Small intestine (tissue), 16 donors: Measurements from ENCODE around the gene RBM46. TPM values are rescaled to one million over a fixed set of nuclear protein-coding genes. Genes with fewer than 3 reads are reported as not detected.

ENCODE experiments used
- DNase-seq, 2 donors: peaks; one replicate each; pipeline versions ENCODE4 v3.0.0 to v3.0.0-alpha.2; 2013
- FAIRE-seq: peaks from 2 replicates; lab custom pipeline; 2012; peaks lifted over from hg19 to GRCh38; lab: Jason Lieb, UNC
- H3K27ac ChIP-seq, 3 donors: one replicate each; pipeline ENCODE4 v1.5.1; 2013; ENCODE audit warnings: low read length in 2 of 3, mild to moderate bottlenecking in 2 of 3, control low read depth in 1 of 3, inconsistent platforms in 1 of 3, low read depth in 1 of 3, moderate library complexity in 1 of 3
- H3K27me3 ChIP-seq, 3 donors: one replicate each; pipeline ENCODE4 v1.6.1; 2013; ENCODE audit warnings: low read length in 3 of 3, inconsistent platforms in 1 of 3; ENCODE audit not compliant: control insufficient read depth in 3 of 3, insufficient read depth in 3 of 3
- H3K36me3 ChIP-seq, 3 donors: one replicate each; pipeline ENCODE4 v1.6.1; 2013; ENCODE audit warnings: low read length in 3 of 3, inconsistent platforms in 1 of 3, low read depth in 1 of 3, mild to moderate bottlenecking in 1 of 3, moderate library complexity in 1 of 3; ENCODE audit not compliant: control insufficient read depth in 3 of 3, insufficient read depth in 2 of 3
- H3K4me1 ChIP-seq, 3 donors: one replicate each; pipeline ENCODE4 v1.6.1; 2013; ENCODE audit warnings: low read length in 2 of 3, inconsistent platforms in 1 of 3, low read depth in 1 of 3, mild to moderate bottlenecking in 1 of 3, moderate library complexity in 1 of 3; ENCODE audit not compliant: control insufficient read depth in 3 of 3, insufficient read depth in 2 of 3
- H3K4me3 ChIP-seq, 3 donors: one replicate each; pipeline ENCODE4 v1.5.1; 2013; ENCODE audit warnings: low read length in 3 of 3, control low read depth in 1 of 3, inconsistent platforms in 1 of 3, low read depth in 1 of 3, mild to moderate bottlenecking in 1 of 3, moderate library complexity in 1 of 3
- H3K9me3 ChIP-seq, 2 donors: one replicate each; pipeline ENCODE4 v1.6.1; 2013; ENCODE audit warnings: low read depth in 1 of 2, low read length in 1 of 2; ENCODE audit not compliant: control insufficient read depth in 2 of 2, insufficient read depth in 1 of 2
- WGBS, 3 donors: extraction: QIAGEN DNeasy Blood & Tissue Kit; methylation state at CpG; one replicate each; pipeline ENCODE4 v1.1.7; 2013; 5-methylcytosine and 5-hydroxymethylcytosine counted together
- long read RNA-seq, 10 donors: transcript quantifications; one replicate each; lab custom pipeline, GENCODE V29; 2026
- polyA plus RNA-seq, 4 donors: library from polyadenylated mRNA; stranded (reverse) in 3 of 4; unstranded in 1 of 4; fragments of 200-250 nt in 3 of 4; fragments of 120-200 nt in 1 of 4; gene quantifications; one replicate each; pipeline versions ENCODE4 v1.2.1 to v1.2.3, GENCODE V29; 2013
- donor health status: healthy with polysubstance abuse.
- donor health status: control.
- donor health status: control.
- donor health status: Bipolar disorder and iron deficiency.
- donor health status: healthy.

The RBM46 gene, protein sequence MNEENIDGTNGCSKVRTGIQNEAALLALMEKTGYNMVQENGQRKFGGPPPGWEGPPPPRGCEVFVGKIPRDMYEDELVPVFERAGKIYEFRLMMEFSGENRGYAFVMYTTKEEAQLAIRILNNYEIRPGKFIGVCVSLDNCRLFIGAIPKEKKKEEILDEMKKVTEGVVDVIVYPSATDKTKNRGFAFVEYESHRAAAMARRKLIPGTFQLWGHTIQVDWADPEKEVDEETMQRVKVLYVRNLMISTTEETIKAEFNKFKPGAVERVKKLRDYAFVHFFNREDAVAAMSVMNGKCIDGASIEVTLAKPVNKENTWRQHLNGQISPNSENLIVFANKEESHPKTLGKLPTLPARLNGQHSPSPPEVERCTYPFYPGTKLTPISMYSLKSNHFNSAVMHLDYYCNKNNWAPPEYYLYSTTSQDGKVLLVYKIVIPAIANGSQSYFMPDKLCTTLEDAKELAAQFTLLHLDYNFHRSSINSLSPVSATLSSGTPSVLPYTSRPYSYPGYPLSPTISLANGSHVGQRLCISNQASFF
- polyA plus RNA-seq, result under 1 TPM in 2 of 4 donors, not detected in 2; 0.01 to 0.07 TPM
- long read RNA-seq, donor 1, result 0 reads
- long read RNA-seq, donor 2, result 0 reads
- long read RNA-seq, donor 3, result 0 reads
- long read RNA-seq, donor 4, result 0 reads
- long read RNA-seq, donor 5, result 0 reads
- long read RNA-seq, donor 6, result 0 reads
- long read RNA-seq, donor 7, result 0 reads
- long read RNA-seq, donor 8, result 0 reads
- long read RNA-seq, donor 9, result 0 reads
- long read RNA-seq, donor 10, result 0 reads

DNA sequence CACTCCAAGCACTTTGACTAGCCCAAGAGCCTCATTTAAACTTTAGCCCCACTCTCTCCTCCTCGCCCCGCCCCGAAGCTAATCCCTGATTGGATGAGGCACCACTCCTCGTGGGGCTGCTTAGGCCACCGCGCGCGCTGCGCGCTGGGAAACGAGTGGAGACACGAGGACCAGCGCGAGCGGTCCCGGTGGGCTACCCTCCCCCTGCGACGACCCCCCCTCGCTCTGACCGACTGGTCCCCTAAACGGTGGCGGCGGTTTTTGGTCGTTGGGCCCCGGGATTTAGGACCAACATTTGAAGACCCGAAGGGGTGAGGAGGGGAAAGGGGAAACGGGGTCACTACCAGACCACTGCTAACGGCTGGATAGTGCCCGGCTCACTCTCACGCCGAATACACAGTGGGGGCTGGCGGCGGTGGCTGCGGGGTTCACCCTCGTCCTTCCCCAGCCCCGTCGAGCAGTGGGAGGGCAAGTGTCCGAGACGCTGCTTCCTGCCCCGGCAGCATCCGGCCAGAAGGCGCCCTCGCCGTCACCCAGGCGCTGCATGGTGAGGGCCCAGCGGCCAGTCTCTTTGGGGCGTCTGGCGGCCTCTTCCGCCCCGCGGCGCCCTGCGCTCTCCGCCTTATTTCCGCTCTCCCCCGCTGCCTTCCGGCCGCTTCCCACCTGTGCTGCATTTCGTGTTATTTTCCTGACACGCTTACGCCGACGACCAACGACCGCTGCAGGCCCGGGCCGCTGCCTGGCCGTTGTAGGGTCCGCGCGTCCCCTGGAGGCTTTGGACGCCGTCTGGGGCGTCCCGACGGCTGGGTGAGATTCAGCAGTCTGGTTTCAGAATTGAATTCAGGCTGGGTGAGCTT, at the start of gene RBM46:
Gene RBM46 (plus strand): TSS at position 147 of the 857 bp plus-strand sequence. CDS start 15,481 bp downstream, outside the sequence.
- no peak within 1 kb of the TSS for H3K27ac ChIP-seq
- DNase-seq, result no peak
- no peak within 1 kb of the TSS for H3K4me3 ChIP-seq
- peaks cover 0 to 8% (median 0%) of the 10 kb centered on the region in 3 donors for H3K27me3 ChIP-seq
- no peak for FAIRE-seq
- H3K36me3 ChIP-seq, result no peaks in the 10 kb centered on the region
- H3K4me1 ChIP-seq, result no peaks in the 10 kb centered on the region
- H3K9me3 ChIP-seq, result no peaks in the 10 kb centered on the region
- 74 to 89% (median 81%) methylated on average over 72 to 76 of the region's 76 CpGs for WGBS, 3 donors

DNA sequence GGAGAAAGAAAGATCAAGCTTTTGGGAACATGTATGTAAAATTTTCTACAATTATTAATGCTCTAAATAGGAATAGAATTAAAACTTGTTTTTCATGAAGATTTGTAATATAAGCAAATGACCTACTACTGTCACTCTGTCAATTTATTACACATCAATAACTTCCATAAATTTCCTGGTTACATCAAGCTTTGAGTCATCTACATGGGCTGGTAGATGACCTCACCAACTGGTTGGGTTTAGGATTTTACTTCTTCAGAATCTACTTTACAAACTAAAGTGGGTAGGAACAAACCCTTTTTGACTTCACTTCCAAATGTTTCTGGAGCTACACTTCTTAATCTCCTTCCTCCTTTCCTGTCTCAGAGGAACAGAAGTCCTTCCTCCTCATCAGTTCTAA, 49.3 kb upstream of the RBM46 start:
- Histone ChIP-seq H3K27me3 (no peaks in the 10 kb centered on the region), H3K9me3 (no peaks in the 10 kb centered on the region), H3K36me3 (no peaks in the 10 kb centered on the region), H3K4me3 (no peak overlapping the region), H3K4me1 (no peaks in the 10 kb centered on the region), H3K27ac (no peak overlapping the region)
- FAIRE-seq (no peak), DNase-seq (no peak)

GRCh38 chr4:154732669-154733068, 48.4 kb upstream of the RBM46 start:
- H3K9me3 ChIP-seq, result no peaks in the 10 kb centered on the region
- DNase-seq, result no peak
- H3K4me3 ChIP-seq, result no peak overlapping the region
- WGBS, 3 donors, result 81 to 84% (median 82%) methylated on average over 4 of the region's 4 CpGs
- no peaks in the 10 kb centered on the region for H3K27me3 ChIP-seq
- H3K27ac ChIP-seq, result no peak overlapping the region
- FAIRE-seq, result no peak
- H3K4me1 ChIP-seq, result no peaks in the 10 kb centered on the region
- no peaks in the 10 kb centered on the region for H3K36me3 ChIP-seq

- WGBS, 3 donors, result 40 to 89% (median 79%) methylated on average over 1 of the region's 1 CpG
- H3K9me3 ChIP-seq, result no peaks in the 10 kb centered on the region
- FAIRE-seq, result no peak
Observed at GRCh38 chr4:154736770-154737169, 44.3 kb upstream of the RBM46 start.

GRCh38 chr4:154738426-154738825, 42.6 kb upstream of the RBM46 start:
- WGBS, 3 donors, result 21 to 29% (median 25%) methylated on average over 2 of the region's 2 CpGs
- no peaks in the 10 kb centered on the region for H3K9me3 ChIP-seq
- no peaks in the 10 kb centered on the region for H3K36me3 ChIP-seq
- no peak overlapping the region for H3K27ac ChIP-seq
- no peak overlapping the region for H3K4me3 ChIP-seq
- no peak for DNase-seq
- peaks cover 0 to 15% (median 0%) of the 10 kb centered on the region in 3 donors for H3K4me1 ChIP-seq
- no peak for FAIRE-seq
- peaks cover 0 to 31% (median 8%) of the 10 kb centered on the region in 3 donors for H3K27me3 ChIP-seq

More at GRCh38 chr4:154736770-154737169, 44.3 kb upstream of the RBM46 start:
- H3K27me3 ChIP-seq, result peaks cover 0 to 15% (median 0%) of the 10 kb centered on the region in 3 donors
- no peaks in the 10 kb centered on the region for H3K36me3 ChIP-seq
- DNase-seq, result no peak
- no peak overlapping the region for H3K4me3 ChIP-seq
- H3K27ac ChIP-seq, result no peak overlapping the region
- peaks cover 0 to 3% (median 0%) of the 10 kb centered on the region in 3 donors for H3K4me1 ChIP-seq

DNA sequence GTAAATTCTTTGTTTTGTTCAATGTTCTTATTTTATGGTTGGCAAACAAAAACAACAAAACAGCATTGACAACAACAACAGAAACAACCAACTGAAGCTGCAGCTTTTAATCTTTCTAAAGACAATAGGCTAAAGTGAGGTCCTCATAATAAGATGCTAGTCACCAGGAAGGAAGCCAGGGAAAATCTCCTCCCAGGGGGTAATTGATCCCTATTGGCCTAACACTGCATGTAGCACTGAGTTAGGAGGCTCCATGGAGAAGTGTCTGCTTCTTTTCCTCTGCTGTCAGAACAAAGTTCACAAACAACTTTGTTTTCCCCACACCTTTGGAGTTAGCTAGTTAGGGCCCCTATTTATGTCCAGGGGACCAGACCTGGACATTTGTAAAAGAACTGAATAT, 42.0 kb upstream of the RBM46 start:
- DNase-seq, result no peak
- Histone ChIP-seq H3K9me3 (no peaks in the 10 kb centered on the region), H3K36me3 (no peaks in the 10 kb centered on the region), H3K4me1 (peaks cover 0 to 15% (median 0%) of the 10 kb centered on the region in 3 donors), H3K27me3 (peaks cover 0 to 38% (median 9%) of the 10 kb centered on the region in 3 donors), H3K4me3 (no peak overlapping the region), H3K27ac (no peak overlapping the region)
- no peak for FAIRE-seq

DNA sequence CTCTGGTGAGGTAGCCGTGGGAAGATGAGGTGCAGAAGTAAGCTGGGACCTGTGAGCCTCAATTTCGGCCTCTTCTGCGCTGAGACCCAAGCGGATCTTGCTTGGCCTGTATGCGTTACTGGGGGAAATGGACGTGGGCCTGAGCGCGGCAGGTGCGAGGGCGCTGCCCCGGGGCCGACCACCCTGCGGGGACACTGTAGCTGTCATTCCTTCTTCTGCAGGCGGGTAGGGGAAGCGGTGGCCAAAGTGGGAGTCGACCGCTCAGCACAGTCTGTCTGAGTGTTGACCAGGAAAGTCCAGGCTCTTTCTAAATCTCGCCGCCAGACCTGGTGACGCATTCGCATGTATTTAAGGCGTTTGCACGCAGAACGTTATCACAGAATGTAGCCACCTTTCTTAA, 40.6 kb upstream of the RBM46 start:
- DNase-seq (no peak), FAIRE-seq (no peak)
- Histone ChIP-seq H3K27me3 (peaks cover 0 to 50% (median 11%) of the 10 kb centered on the region in 3 donors), H3K4me1 (peaks cover 0 to 20% (median 0%) of the 10 kb centered on the region in 3 donors), H3K4me3 (no peak overlapping the region), H3K36me3 (no peaks in the 10 kb centered on the region), H3K27ac (no peak overlapping the region), H3K9me3 (no peaks in the 10 kb centered on the region)
- 75 to 94% (median 83%) methylated on average over 23 to 24 of the region's 24 CpGs for WGBS, 3 donors
